SK-N-MC (cell line): Measurements from ENCODE around the gene ENG.

ENCODE experiments used
- EZH2 ChIP-seq: fragments of 200-600 bp; sonication (generic); IDR thresholded peaks from one replicate; pipeline ENCODE4 v1.6.1; 2017; ENCODE audit warnings: antibody characterized with exemption
- POLR2AphosphoS5 ChIP-seq: IDR thresholded peaks from 2 replicates; pipeline ENCODE4 v1.6.1; 2012; ENCODE audit warnings: mild to moderate bottlenecking, low read depth, low read length, borderline replicate concordance

GRCh38 chr9:127829205-127829906 lies 25.1 kb downstream of the ENG start:
- TF ChIP-seq EZH2 (no peak), POLR2AphosphoS5 (no peak)
